ENCODE data around the gene ZNF652.

DNA sequence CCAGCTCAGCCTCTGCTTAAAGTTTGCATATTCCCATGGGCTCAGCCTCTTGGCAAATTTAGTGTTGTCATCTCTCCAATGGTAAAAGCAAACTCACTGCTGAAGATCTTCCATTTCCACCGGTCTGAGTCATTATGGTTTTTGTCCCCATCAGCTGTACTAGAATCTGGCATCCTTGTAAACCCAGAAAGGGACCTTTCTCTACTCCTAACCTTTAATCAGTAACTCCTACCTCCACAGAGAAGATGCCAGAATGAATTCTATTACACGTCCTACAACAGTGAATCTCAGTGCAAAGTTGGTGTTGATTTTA is 45.8 kb downstream of the ZNF652 start:
- no peak for TF ChIP-seq EZH2 (IDR thresholded peaks at IDR 0.05; ENCODE audit: low read length, missing control alignments)
- TF ChIP-seq, protein P1, sequence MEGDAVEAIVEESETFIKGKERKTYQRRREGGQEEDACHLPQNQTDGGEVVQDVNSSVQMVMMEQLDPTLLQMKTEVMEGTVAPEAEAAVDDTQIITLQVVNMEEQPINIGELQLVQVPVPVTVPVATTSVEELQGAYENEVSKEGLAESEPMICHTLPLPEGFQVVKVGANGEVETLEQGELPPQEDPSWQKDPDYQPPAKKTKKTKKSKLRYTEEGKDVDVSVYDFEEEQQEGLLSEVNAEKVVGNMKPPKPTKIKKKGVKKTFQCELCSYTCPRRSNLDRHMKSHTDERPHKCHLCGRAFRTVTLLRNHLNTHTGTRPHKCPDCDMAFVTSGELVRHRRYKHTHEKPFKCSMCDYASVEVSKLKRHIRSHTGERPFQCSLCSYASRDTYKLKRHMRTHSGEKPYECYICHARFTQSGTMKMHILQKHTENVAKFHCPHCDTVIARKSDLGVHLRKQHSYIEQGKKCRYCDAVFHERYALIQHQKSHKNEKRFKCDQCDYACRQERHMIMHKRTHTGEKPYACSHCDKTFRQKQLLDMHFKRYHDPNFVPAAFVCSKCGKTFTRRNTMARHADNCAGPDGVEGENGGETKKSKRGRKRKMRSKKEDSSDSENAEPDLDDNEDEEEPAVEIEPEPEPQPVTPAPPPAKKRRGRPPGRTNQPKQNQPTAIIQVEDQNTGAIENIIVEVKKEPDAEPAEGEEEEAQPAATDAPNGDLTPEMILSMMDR (conservative IDR thresholded peaks at IDR 0.05 in 1 of 2, IDR thresholded peaks at IDR 0.05 in 1 of 2; ENCODE audit: low read depth in 1 of 2, low read length in 2 of 2) = no peak
